DOHH2 (cell line): ENCODE results near the gene NYNRIN.

Source experiments
- H3F3A ChIP-seq: fragments of 200-600 bp; sonication (generic), shearing (Covaris generic); 2 replicates; pipeline ENCODE4 v1.6.0; 2016; ENCODE audit warnings: antibody characterized with exemption, mild to moderate bottlenecking; ENCODE audit not compliant: control insufficient read depth, insufficient read depth
- H3K27ac ChIP-seq: fragments of 200-600 bp; sonication (generic); 2 replicates; pipeline ENCODE4 v1.5.1; 2014; ENCODE audit warnings: low read depth, mild to moderate bottlenecking, low read length, moderate library complexity
- H3K27me3 ChIP-seq: fragments of 200-600 bp; sonication (generic); 2 replicates; pipeline ENCODE4 v1.6.1; 2014; ENCODE audit warnings: mild to moderate bottlenecking, low read length, mixed read lengths; ENCODE audit not compliant: control insufficient read depth
- H3K36me3 ChIP-seq: fragments of 200-600 bp; sonication (generic); 2 replicates; pipeline ENCODE4 v1.6.1; 2014; ENCODE audit warnings: mild to moderate bottlenecking, low read length, moderate library complexity, mixed read lengths; ENCODE audit not compliant: control insufficient read depth
- H3K4me1 ChIP-seq: fragments of 200-600 bp; sonication (generic); 2 replicates; pipeline ENCODE4 v1.6.1; 2014; ENCODE audit warnings: mild to moderate bottlenecking, low read length, mixed read lengths; ENCODE audit not compliant: control insufficient read depth
- H3K4me2 ChIP-seq: fragments of 200-600 bp; sonication (generic); 2 replicates; pipeline ENCODE4 v1.6.0; 2014; ENCODE audit warnings: mild to moderate bottlenecking, low read length, moderate library complexity
- H3K4me3 ChIP-seq: fragments of 200-600 bp; sonication (generic); 2 replicates; pipeline ENCODE4 v1.5.1; 2014; ENCODE audit warnings: mild to moderate bottlenecking, low read length, mixed read lengths
- H3K79me2 ChIP-seq: fragments of 200-600 bp; sonication (generic); 2 replicates; pipeline ENCODE4 v1.6.1; 2014; ENCODE audit warnings: mild to moderate bottlenecking, low read length, mixed read lengths; ENCODE audit not compliant: control insufficient read depth
- H3K9me2 ChIP-seq: fragments of 200-600 bp; sonication (generic); replicated peaks from 2 replicates; pipeline ENCODE4 v1.6.1; 2014; ENCODE audit warnings: mild to moderate bottlenecking, low read length, mixed read lengths; ENCODE audit not compliant: control insufficient read depth
- H3K9me3 ChIP-seq: fragments of 200-600 bp; sonication (generic); 2 replicates; pipeline ENCODE4 v1.6.1; 2014; ENCODE audit warnings: antibody characterized with exemption, low read length, mixed read lengths; ENCODE audit not compliant: control insufficient read depth, insufficient read depth
- H4K20me1 ChIP-seq: fragments of 200-600 bp; sonication (generic); 2 replicates; pipeline ENCODE4 v1.6.0; 2014; ENCODE audit warnings: low read depth, mild to moderate bottlenecking, antibody characterized with exemption, low read length, moderate library complexity; ENCODE audit not compliant: control insufficient read depth, insufficient read depth
- CTCF ChIP-seq: fragments of 200-600 bp; sonication (generic); IDR thresholded peaks from one replicate; pipeline ENCODE4 v1.5.1; 2014; ENCODE audit warnings: antibody characterized with exemption, mild to moderate bottlenecking, low read depth, low read length; ENCODE audit not compliant: poor library complexity, severe bottlenecking
- EZH2phosphoT487 ChIP-seq: fragments of 200-600 bp; sonication (generic); IDR thresholded peaks from 2 replicates; pipeline ENCODE4 v1.6.1; 2017; ENCODE audit warnings: borderline replicate concordance, mild to moderate bottlenecking, antibody characterized with exemption, low read length, moderate library complexity, mixed read lengths

The NYNRIN gene

DNA sequence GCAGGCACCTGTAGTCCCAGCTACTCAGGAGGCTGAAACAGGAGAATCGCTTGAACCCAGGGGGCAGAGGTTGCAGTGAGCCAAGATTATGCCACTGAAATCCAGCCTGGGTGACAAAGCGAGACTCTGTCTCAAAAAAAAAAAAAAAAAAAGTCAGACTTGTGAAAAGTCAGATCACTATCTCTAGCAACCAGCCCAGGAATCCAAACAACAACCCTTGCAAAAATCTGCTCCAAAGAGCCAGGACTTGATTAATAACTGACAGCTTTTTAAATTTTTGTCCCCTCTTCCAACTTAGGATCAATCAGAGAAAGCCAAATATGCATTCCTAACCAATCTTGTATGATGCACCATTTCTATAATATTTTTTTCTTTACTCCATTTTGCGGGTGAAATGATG, 38.5 kb upstream of the NYNRIN start:
- H3K4me2 ChIP-seq = no peak overlapping the region
- H3K79me2 ChIP-seq = no peaks in the 10 kb centered on the region
- TF ChIP-seq CTCF (no peak), EZH2phosphoT487 (no peak)
- H3K9me2 ChIP-seq = no peaks in the 10 kb centered on the region
- no peaks in the 10 kb centered on the region for H4K20me1 ChIP-seq
- H3F3A ChIP-seq = no peaks in the 10 kb centered on the region
- H3K4me3 ChIP-seq = no peak overlapping the region
- no peaks in the 10 kb centered on the region for H3K36me3 ChIP-seq
- no peaks in the 10 kb centered on the region for H3K9me3 ChIP-seq
- no peaks in the 10 kb centered on the region for H3K27me3 ChIP-seq
- H3K27ac ChIP-seq = no peak overlapping the region
- peaks cover 6% of the 10 kb centered on the region for H3K4me1 ChIP-seq

- TF ChIP-seq CTCF = no peak
- no peak for TF ChIP-seq EZH2phosphoT487
- Histone ChIP-seq H3K4me3 (no peak overlapping the region), H4K20me1 (no peaks in the 10 kb centered on the region), H3K4me1 (peaks cover 13% of the 10 kb centered on the region), H3K27ac (no peak overlapping the region), H3F3A (0 out of 2 replicates have a peak, but pooled peaks cover 5% of the 10 kb centered on the region), H3K4me2 (no peak overlapping the region), H3K9me3 (no peaks in the 10 kb centered on the region), H3K9me2 (no peaks in the 10 kb centered on the region), H3K27me3 (no peaks in the 10 kb centered on the region), H3K79me2 (no peaks in the 10 kb centered on the region; the same call in 1 of the 2 replicates), H3K36me3 (no peaks in the 10 kb centered on the region)
Observed at GRCh38 chr14:24361326-24361725, 37.5 kb upstream of the NYNRIN start.

- Histone ChIP-seq H3K4me2 (no peak overlapping the region), H3K9me2 (no peaks in the 10 kb centered on the region), H3K4me1 (peaks cover 18% of the 10 kb centered on the region), H3K4me3 (no peak overlapping the region), H3K36me3 (no peaks in the 10 kb centered on the region), H3F3A (0 out of 2 replicates have a peak, but pooled peaks cover 6% of the 10 kb centered on the region), H3K79me2 (no peaks in the 10 kb centered on the region; the same call in 1 of the 2 replicates), H3K9me3 (no peaks in the 10 kb centered on the region), H3K27me3 (no peaks in the 10 kb centered on the region), H4K20me1 (no peaks in the 10 kb centered on the region), H3K27ac (no peak overlapping the region)
- TF ChIP-seq EZH2phosphoT487 (no peak), CTCF (no peak)
Observed at GRCh38 chr14:24362241-24362960, 36.4 kb upstream of the NYNRIN start.
